ENCODE data around the gene GMPR2. TPM values are rescaled to one million over a fixed set of nuclear protein-coding genes. Genes with fewer than 3 reads are reported as not detected.

The GMPR2 gene
- total and polyA plus RNA-seq, 2 of the 4 experiments (the other 2 are of a cell fraction): 63.7 to 92.5 TPM

DNA sequence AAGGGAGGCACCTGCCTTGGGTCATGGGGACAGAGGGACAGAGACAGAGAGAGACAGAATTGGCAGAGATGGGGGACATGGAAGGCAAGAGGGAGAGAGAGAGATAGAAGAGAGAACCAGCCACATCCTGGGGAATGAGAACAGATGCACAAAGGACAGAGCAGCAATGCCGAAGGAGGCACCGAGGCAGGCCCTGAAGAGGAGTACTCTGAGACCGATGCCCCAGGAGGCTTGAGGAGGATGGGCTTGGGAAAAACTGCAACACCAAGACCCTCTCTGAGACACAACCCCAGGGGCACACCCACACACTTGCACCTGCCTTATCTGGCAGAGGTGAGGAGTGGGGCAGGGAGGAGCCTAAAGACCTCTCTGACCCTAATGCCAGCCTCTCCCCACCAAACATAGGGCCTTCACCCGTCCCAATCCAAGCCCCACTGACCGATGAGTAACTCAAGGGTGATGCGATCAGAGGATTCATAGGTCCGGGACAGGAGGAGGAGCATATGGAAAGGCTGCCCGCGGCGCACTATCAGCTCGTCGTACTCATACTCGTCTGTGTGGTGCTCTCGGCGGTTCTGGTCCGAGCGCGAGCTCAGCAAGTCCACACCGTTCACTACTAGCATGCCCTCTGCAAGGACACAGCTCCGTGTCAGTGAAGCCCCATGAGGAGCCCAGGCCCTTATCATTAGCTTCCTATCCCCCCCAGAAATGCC lies 28.7 kb downstream of the GMPR2 start:
- dilution Hi-C loops (cut with HindIII; ENCODE audit: low sequenced_read_pairs, unreplicated experiment): no loop called here
- Histone ChIP-seq H3K36me3 (ENCODE audit: control insufficient read depth, insufficient read depth, low read length) (peaks cover 9% of the 10 kb centered on the region; the same call in 1 of the 2 replicates), H3K27me3 (ENCODE audit: control insufficient read depth, insufficient read depth, low read length) (no peaks in the 10 kb centered on the region), H4K8ac (ENCODE audit: low read depth in 2 of 2, low read length in 2 of 2) (no peak overlapping the region), H3K4me3 (ENCODE audit: insufficient read depth, low read depth, low read length) (no peak overlapping the region), H3K79me1 (ENCODE audit: low read depth in 1 of 2, low read length in 2 of 2) (peaks cover 0 to 2% of the 10 kb centered on the region in 2 experiments; a peak in 1 of 4 replicates), H3K23ac (ENCODE audit: low read depth, low read length) (no peak overlapping the region), H3K18ac (ENCODE audit: low read depth, low read length) (no peak overlapping the region), H3K9ac (ENCODE audit: low read depth, low read length) (no peak overlapping the region), H3K4ac (ENCODE audit: low read depth, low read length) (no peak overlapping the region), H3K4me2 (ENCODE audit: low read depth, low read length) (no peak overlapping the region), H2AK9ac (replicated peaks; ENCODE audit: low read depth, low read length, poor library complexity) (no peak overlapping the region), H2BK15ac (ENCODE audit: low read depth, low read length) (no peak overlapping the region), H2BK20ac (ENCODE audit: low read depth, low read length) (no peak overlapping the region), H3K14ac (replicated peaks; ENCODE audit: low read depth, low read length) (no peak overlapping the region), H2BK5ac (ENCODE audit: low read depth, low read length, poor library complexity, severe bottlenecking) (no peak overlapping the region), H3K9me3 (ENCODE audit: control insufficient read depth, insufficient read depth, low read length) (no peaks in the 10 kb centered on the region), H4K20me1 (ENCODE audit: insufficient read depth, low read length) (no peaks in the 10 kb centered on the region), H4K5ac (ENCODE audit: low read depth, low read length) (no peak overlapping the region), H3K4me1 (ENCODE audit: control insufficient read depth, insufficient read depth, low read length) (peaks cover 8% of the 10 kb centered on the region), H2AK5ac (ENCODE audit: low read depth, low read length) (no peak overlapping the region), H3K56ac (ENCODE audit: extremely low read depth, insufficient read depth, low read length) (no peak overlapping the region), H3K27ac (ENCODE audit: insufficient read depth, low read length) (no peak overlapping the region), H3K9me1 (ENCODE audit: insufficient read depth, low read length) (peaks cover 16% of the 10 kb centered on the region; the same call in 1 of the 2 replicates), H2AFZ (replicated peaks; ENCODE audit: low read length, poor library complexity) (no peak overlapping the region), H2BK120ac (ENCODE audit: low read depth, low read length) (no peak overlapping the region), H4K91ac (ENCODE audit: insufficient read depth, low read depth, low read length) (no peak overlapping the region)
- DNase-seq (no peak), ATAC-seq (ENCODE audit: low read depth) (no peak)
- CTCF ChIA-PET: interaction anchor here (1.2 to 1.5 kb wide), 2 partner anchors 9 to 19 kb away, joined by 3 read pairs; partner anchors contain the start of gene TINF2
- 90% methylated on average over 11 of the region's 20 CpGs; no CpG with 5 or more reads in 1 of the 2 experiments for WGBS, 2 experiments (ENCODE audit: extremely low coverage in 2 of 2, insufficient read length in 1 of 2)
- TF ChIP-seq RCOR1 (IDR thresholded peaks at IDR 0.05; ENCODE audit: insufficient replicate concordance, low read length) (no peak), MAFK (IDR thresholded peaks at IDR 0.05; ENCODE audit: low read depth, low read length) (no peak), SMC3 (IDR thresholded peaks at IDR 0.05; ENCODE audit: low read depth, low read length) (no peak), MXI1 (IDR thresholded peaks at IDR 0.05; ENCODE audit: borderline replicate concordance, low read depth, low read length) (no peak)
- intact Hi-C loops (cut with micrococcal nuclease): no loop called here
- in situ Hi-C loops (cut with MboI; ENCODE audit: low sequenced_read_pairs): no loop called here
- no TSS peak for BruUV-seq (replicated peaks)
- POLR2A ChIA-PET (ENCODE audit: unreplicated experiment): no interaction called here

Measured in IMR-90 (cell line).